IPS-NIHi11 (cell line): ENCODE data around the gene GSTM4.
"Not testable (repeated sequence)": the region's sequence is repeated elsewhere in the genome, so short reads cannot be mapped to it uniquely, and the experiment has no call there.

Experiments used
- DNase-seq: peaks from one replicate; pipeline ENCODE4 v3.0.0; 2012; ENCODE audit warnings: mixed read lengths, low spot score

GSTM4 gene

GRCh38 chr1:109667452-109668122 is 11.7 kb downstream of the GSTM4 start, which contains the start of gene GSTM2:
GSTM2 (plus strand) TSS chr1:109668057; CDS start chr1:109668116, 59 bp downstream.
- DNase-seq: peak; percentile 92

- DNase-seq: no peak
Observed at GRCh38 chr1:109668123-109668775, 12.3 kb downstream of the GSTM4 start.

- no peak for DNase-seq
Observed at GRCh38 chr1:109669246-109669948, 13.5 kb downstream of the GSTM4 start.

GRCh38 chr1:109669949-109670302 is 14.0 kb downstream of the GSTM4 start:
- DNase-seq: not testable (repeated sequence)

GRCh38 chr1:109671067-109671466 is 15.2 kb downstream of the GSTM4 start:
- DNase-seq: no peak

- DNase-seq: not testable (repeated sequence)
Observed at GRCh38 chr1:109673861-109674260, 18.0 kb downstream of the GSTM4 start.

- DNase-seq: not testable (repeated sequence)
Observed at GRCh38 chr1:109676683-109677381, 20.9 kb downstream of the GSTM4 start.

- DNase-seq: no peak
Observed at GRCh38 chr1:109677459-109677858, 21.6 kb downstream of the GSTM4 start.

GRCh38 chr1:109678637-109679036 is 22.7 kb downstream of the GSTM4 start:
- DNase-seq: not testable (repeated sequence)

GRCh38 chr1:109684777-109685176 is 28.9 kb downstream of the GSTM4 start:
- DNase-seq: not testable (repeated sequence)

GRCh38 chr1:109685399-109685798 is 29.5 kb downstream of the GSTM4 start:
- not testable (repeated sequence) for DNase-seq

GRCh38 chr1:109685890-109686289 is 30.0 kb downstream of the GSTM4 start:
- DNase-seq: not testable (repeated sequence)

GRCh38 chr1:109687109-109687508 is 31.2 kb downstream of the GSTM4 start:
- DNase-seq: not testable (repeated sequence)

GRCh38 chr1:109687641-109688499 is 32.0 kb downstream of the GSTM4 start, which contains the start of gene GSTM1:
GSTM1 (plus strand) TSS chr1:109687817; CDS start chr1:109687874, 57 bp downstream.
- no peak for DNase-seq

- no peak for DNase-seq
Observed at GRCh38 chr1:109689844-109690405, 34.0 kb downstream of the GSTM4 start.

- no peak for DNase-seq
Observed at GRCh38 chr1:109691759-109692158, 35.9 kb downstream of the GSTM4 start.

GRCh38 chr1:109694400-109694799 is 38.5 kb downstream of the GSTM4 start:
- not testable (repeated sequence) for DNase-seq

GRCh38 chr1:109695138-109695537 is 39.2 kb downstream of the GSTM4 start:
- not testable (repeated sequence) for DNase-seq

GRCh38 chr1:109697066-109697465 is 41.2 kb downstream of the GSTM4 start:
- DNase-seq: no peak

- DNase-seq: not testable (repeated sequence)
Observed at GRCh38 chr1:109697861-109698260, 42.0 kb downstream of the GSTM4 start.

- not testable (repeated sequence) for DNase-seq
Observed at GRCh38 chr1:109702940-109703339, 47.0 kb downstream of the GSTM4 start.
